Measurements from ENCODE around the gene VTI1A. TPM values are rescaled to one million over a fixed set of nuclear protein-coding genes. Genes with fewer than 3 reads are reported as not detected.
"Not testable (repeated sequence)": the region's sequence is repeated elsewhere in the genome, so short reads cannot be mapped to it uniquely, and the experiment has no call there.

VTI1A gene
- total and polyA plus RNA-seq, 7 donors, result 10.8 to 80.3 (median 36.8) TPM

GRCh38 chr10:112585960-112586359 lies 138.9 kb downstream of the VTI1A start:
- WGBS, 2 donors, result 77 to 87% methylated on average over 5 of the region's 5 CpGs
- no peaks in the 10 kb centered on the region for H3K9me3 ChIP-seq
- H3K27ac ChIP-seq, result peak overlapping the region in 1 of 4 donors; percentile 29
- TF ChIP-seq POLR2AphosphoS5 (IDR thresholded peaks at IDR 0.05) (peak in 1 of 4 donors; percentile 23), CTCF (IDR thresholded peaks at IDR 0.05) (no peak), EP300 (IDR thresholded peaks at IDR 0.05) (no peak), POLR2A (IDR thresholded peaks at IDR 0.05) (no peak)
- H3K4me1 ChIP-seq, result peaks cover 0 to 40% (median 32%) of the 10 kb centered on the region in 4 donors
- no peak overlapping the region for H3K4me3 ChIP-seq
- no peaks in the 10 kb centered on the region for H3K27me3 ChIP-seq
- DNase-seq, result no peak
- intact Hi-C loops (cut with DNase I), result no loop called here
- H3K36me3 ChIP-seq, result no peaks in the 10 kb centered on the region

- Histone ChIP-seq H3K27me3 (no peaks in the 10 kb centered on the region), H3K9me3 (no peaks in the 10 kb centered on the region), H3K4me3 (no peak overlapping the region), H3K27ac (no peak overlapping the region), H3K36me3 (no peaks in the 10 kb centered on the region), H3K4me1 (peaks cover 0 to 40% (median 32%) of the 10 kb centered on the region in 4 donors)
- DNase-seq, result no peak
- intact Hi-C loops (cut with DNase I), result no loop called here
- TF ChIP-seq EP300 (IDR thresholded peaks at IDR 0.05) (no peak), POLR2AphosphoS5 (IDR thresholded peaks at IDR 0.05) (no peak), POLR2A (IDR thresholded peaks at IDR 0.05) (no peak), CTCF (IDR thresholded peaks at IDR 0.05) (no peak)
Measured at GRCh38 chr10:112587729-112588128, 140.7 kb downstream of the VTI1A start.

- TF ChIP-seq POLR2AphosphoS5 (IDR thresholded peaks at IDR 0.05) (no peak), POLR2A (IDR thresholded peaks at IDR 0.05) (no peak), CTCF (IDR thresholded peaks at IDR 0.05) (no peak), EP300 (IDR thresholded peaks at IDR 0.05) (no peak)
- WGBS, 2 donors, result 74 to 91% methylated on average over 5 of the region's 5 CpGs
- no peaks in the 10 kb centered on the region for H3K36me3 ChIP-seq
- H3K27ac ChIP-seq, result no peak overlapping the region
- no peaks in the 10 kb centered on the region for H3K27me3 ChIP-seq
- peaks cover 0 to 40% (median 32%) of the 10 kb centered on the region in 4 donors for H3K4me1 ChIP-seq
- intact Hi-C loops (cut with DNase I), result no loop called here
- H3K4me3 ChIP-seq, result no peak overlapping the region
- DNase-seq, result no peak
- no peaks in the 10 kb centered on the region for H3K9me3 ChIP-seq
Measured at GRCh38 chr10:112588225-112588990, 141.4 kb downstream of the VTI1A start.

- DNase-seq, result no peak
- H3K27ac ChIP-seq, result no peak overlapping the region
- peaks cover 0 to 39% (median 32%) of the 10 kb centered on the region in 4 donors for H3K4me1 ChIP-seq
- TF ChIP-seq CTCF (IDR thresholded peaks at IDR 0.05) (no peak), POLR2AphosphoS5 (IDR thresholded peaks at IDR 0.05) (no peak), POLR2A (IDR thresholded peaks at IDR 0.05) (no peak), EP300 (IDR thresholded peaks at IDR 0.05) (no peak)
- H3K27me3 ChIP-seq, result no peaks in the 10 kb centered on the region
- WGBS, 2 donors, result 95 to 96% methylated on average over 6 of the region's 6 CpGs
- H3K36me3 ChIP-seq, result no peaks in the 10 kb centered on the region
- no peak overlapping the region for H3K4me3 ChIP-seq
- intact Hi-C loops (cut with DNase I), result no loop called here
- H3K9me3 ChIP-seq, result no peaks in the 10 kb centered on the region
Measured at GRCh38 chr10:112589081-112589480, 142.1 kb downstream of the VTI1A start.

- H3K9me3 ChIP-seq, result not testable (repeated sequence)
Measured at GRCh38 chr10:112590786-112591185, 143.8 kb downstream of the VTI1A start.

More at GRCh38 chr10:112590786-112591185, 143.8 kb downstream of the VTI1A start:
- intact Hi-C loops (cut with DNase I); DNase-seq; H3K36me3 ChIP-seq; H3K27me3 ChIP-seq; H3K27ac ChIP-seq; H3K4me3 ChIP-seq: not testable (repeated sequence)
- H3K4me1 ChIP-seq, result peaks cover 0 to 23% (median 21%) of the 10 kb centered on the region in 4 donors
- 92 to 98% methylated on average over 7 of the region's 7 CpGs for WGBS, 2 donors

All from sigmoid colon (tissue), 7 donors.